Activated B cell treated with CpG ODN at 0.5 μM for 24 hours (primary cell): ENCODE measurements around the gene SPIRE1. TPM values are rescaled to one million over a fixed set of nuclear protein-coding genes. Genes with fewer than 3 reads are reported as not detected.

ENCODE experiments used
- ATAC-seq: fragments of 200-7000 bp; cut with Tn5 transposase; one replicate; pipeline ENCODE4 v1.10.0; 2021; ENCODE audit warnings: low read depth, mild to moderate bottlenecking, moderate library complexity
- CTCF ChIA-PET: fragments of 350-600 bp; sonication (Branson Sonifier 250); formaldehyde crosslinking; loops from one replicate; lab custom pipeline; 2021; ENCODE audit warnings: antibody characterized with exemption; lab: Charles Lee
- POLR2A ChIA-PET: fragments of 350-600 bp; sonication (Branson Sonifier 250); formaldehyde crosslinking; loops from one replicate; lab custom pipeline; 2021; ENCODE audit warnings: antibody characterized with exemption; lab: Charles Lee
- DNase-seq: peaks from one replicate; pipeline ENCODE4 v3.0.0; 2022
- H3K27ac Mint-ChIP-seq: one replicate; pipeline ENCODE4 v1.8.0; 2020; ENCODE audit warnings: mixed read lengths
- H3K27me3 Mint-ChIP-seq: one replicate; pipeline ENCODE4 v1.8.0; 2021; ENCODE audit warnings: mixed read lengths
- H3K36me3 Mint-ChIP-seq: one replicate; pipeline ENCODE4 v1.8.0; 2021; ENCODE audit warnings: low read depth, mixed read lengths
- H3K4me1 Mint-ChIP-seq: one replicate; pipeline ENCODE4 v1.8.0; 2021; ENCODE audit warnings: mixed read lengths
- H3K4me3 Mint-ChIP-seq: one replicate; pipeline ENCODE4 v1.8.0; 2020; ENCODE audit warnings: mild to moderate bottlenecking, mixed read lengths
- H3K9me3 Mint-ChIP-seq: one replicate; pipeline ENCODE4 v1.8.0; 2020; ENCODE audit warnings: mixed read lengths
- intact Hi-C: fragments of 100-400 bp; cut with micrococcal nuclease; formaldehyde crosslinking; loops from one replicate; pipeline ENCODE4 v1.15.1; 2024
- total RNA-seq: library from RNA; stranded (reverse); gene quantifications from 2 replicates; pipeline ENCODE4 v1.2.3, GENCODE V29; 2022
- TF ChIP-seq, protein P1 (sequence below): fragments of 200-600 bp; IDR thresholded peaks from one replicate; pipeline ENCODE4 v1.8.0; 2022; ENCODE audit warnings: antibody characterized with exemption, mild to moderate bottlenecking

The SPIRE1 gene
- total RNA-seq, 1 donor from 2014 or later = 2.5 TPM

- Mint-ChIP-seq H3K4me3 (no peak overlapping the region), H3K27me3 (no peaks in the 10 kb centered on the region), H3K36me3 (peaks cover 1% of the 10 kb centered on the region), H3K4me1 (peaks cover 18% of the 10 kb centered on the region), H3K9me3 (no peaks in the 10 kb centered on the region), H3K27ac (no peak overlapping the region)
- ChIA-PET CTCF (no interaction called here), POLR2A (no interaction called here)
- intact Hi-C loops = loop anchor here (2.0 to 5.0 kb wide), 3 partner anchors 293 to 559 kb away; partner anchors contain the start of genes CEP76, CHMP1B, IMPA2 and PSMG2
- TF ChIP-seq, protein P1, sequence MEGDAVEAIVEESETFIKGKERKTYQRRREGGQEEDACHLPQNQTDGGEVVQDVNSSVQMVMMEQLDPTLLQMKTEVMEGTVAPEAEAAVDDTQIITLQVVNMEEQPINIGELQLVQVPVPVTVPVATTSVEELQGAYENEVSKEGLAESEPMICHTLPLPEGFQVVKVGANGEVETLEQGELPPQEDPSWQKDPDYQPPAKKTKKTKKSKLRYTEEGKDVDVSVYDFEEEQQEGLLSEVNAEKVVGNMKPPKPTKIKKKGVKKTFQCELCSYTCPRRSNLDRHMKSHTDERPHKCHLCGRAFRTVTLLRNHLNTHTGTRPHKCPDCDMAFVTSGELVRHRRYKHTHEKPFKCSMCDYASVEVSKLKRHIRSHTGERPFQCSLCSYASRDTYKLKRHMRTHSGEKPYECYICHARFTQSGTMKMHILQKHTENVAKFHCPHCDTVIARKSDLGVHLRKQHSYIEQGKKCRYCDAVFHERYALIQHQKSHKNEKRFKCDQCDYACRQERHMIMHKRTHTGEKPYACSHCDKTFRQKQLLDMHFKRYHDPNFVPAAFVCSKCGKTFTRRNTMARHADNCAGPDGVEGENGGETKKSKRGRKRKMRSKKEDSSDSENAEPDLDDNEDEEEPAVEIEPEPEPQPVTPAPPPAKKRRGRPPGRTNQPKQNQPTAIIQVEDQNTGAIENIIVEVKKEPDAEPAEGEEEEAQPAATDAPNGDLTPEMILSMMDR = no peak
- ATAC-seq (no peak), DNase-seq (no peak)
Observed at GRCh38 chr18:12409469-12409868, 248.4 kb downstream of the SPIRE1 start.

GRCh38 chr18:12408247-12408869 is 249.5 kb downstream of the SPIRE1 start:
- peaks cover 7% of the 10 kb centered on the region for H3K27me3 Mint-ChIP-seq
- DNase-seq (no peak), ATAC-seq (peak; percentile 8)
- peak overlapping the region; percentile 76 for H3K4me3 Mint-ChIP-seq
- peak overlapping the region; percentile 68 for H3K27ac Mint-ChIP-seq
- peaks cover 18% of the 10 kb centered on the region for H3K4me1 Mint-ChIP-seq
- TF ChIP-seq, protein P1 = no peak
- H3K36me3 Mint-ChIP-seq = peaks cover 1% of the 10 kb centered on the region
- intact Hi-C loops = loop anchor here (1.0 to 5.0 kb wide), 4 partner anchors 12 to 558 kb away; partner anchors contain the start of genes CEP76, CHMP1B, IMPA2 and PSMG2
- H3K9me3 Mint-ChIP-seq = no peaks in the 10 kb centered on the region
- ChIA-PET CTCF (interaction anchor here (1.7 kb wide), 1 partner anchor 526 kb away, joined by 4 read pairs; no protein-coding TSS in a partner anchor), POLR2A (interaction anchor here (1.0 to 1.7 kb wide), 5 partner anchors 32 to 583 kb away, joined by 4 to 27 read pairs (median 5); partner anchors contain the start of genes AFG3L2, CEP192, CEP76 and IMPA2)

DNA sequence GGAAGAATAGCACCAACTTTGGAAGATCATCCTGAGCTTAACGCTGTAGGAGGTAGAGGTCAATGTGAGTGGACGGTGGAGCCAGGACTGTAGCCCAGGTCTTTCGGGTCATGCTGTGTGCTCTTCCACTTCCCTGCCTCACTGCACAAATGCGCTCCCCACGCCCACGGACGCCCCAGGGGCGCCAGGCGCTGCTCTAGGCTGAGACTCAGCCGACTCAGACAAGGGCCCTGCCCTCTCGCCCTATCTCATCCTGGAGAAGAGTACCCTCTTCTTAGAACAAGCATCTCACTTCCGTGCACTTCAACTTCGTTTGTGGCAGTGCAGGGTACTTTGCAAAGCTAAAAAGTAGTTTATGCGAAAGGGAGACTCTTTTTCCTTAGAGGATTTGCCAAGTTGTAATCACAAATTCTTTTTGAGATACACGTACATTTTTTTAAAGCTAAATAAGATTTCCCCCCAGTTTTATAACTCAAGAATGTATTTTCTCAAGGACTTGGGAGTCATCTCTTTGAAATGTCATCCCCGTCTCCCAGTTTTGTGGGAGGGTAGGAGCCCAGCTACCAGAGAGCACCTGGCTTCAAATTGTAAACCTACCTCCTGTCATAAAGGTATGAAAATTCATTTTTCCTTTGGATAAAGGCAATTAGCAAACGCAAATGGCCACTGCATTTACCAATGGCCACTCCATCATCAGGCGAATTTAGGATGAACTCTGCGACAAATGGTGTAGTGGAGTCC is 251.4 kb downstream of the SPIRE1 start:
- Mint-ChIP-seq H3K27ac (no peak overlapping the region), H3K9me3 (no peaks in the 10 kb centered on the region), H3K4me3 (peak overlapping the region; percentile 89), H3K36me3 (peaks cover 1% of the 10 kb centered on the region), H3K27me3 (peaks cover 20% of the 10 kb centered on the region), H3K4me1 (peaks cover 18% of the 10 kb centered on the region)
- TF ChIP-seq, protein P1 = no peak
- no peak for DNase-seq
- intact Hi-C loops = loop anchor here (1.0 to 5.0 kb wide), 5 partner anchors 29 to 541 kb away; partner anchors contain the start of genes AFG3L2, CEP76, IMPA2 and PSMG2
- ATAC-seq = no peak
- CTCF ChIA-PET = interaction anchor here (1.1 to 1.2 kb wide), 2 partner anchors 14 to 29 kb away, joined by 3 read pairs; no protein-coding TSS in a partner anchor
- POLR2A ChIA-PET = interaction anchor here (1.7 kb wide), 1 partner anchor 30 kb away, joined by 27 read pairs; the partner anchor contains the start of gene AFG3L2

DNA sequence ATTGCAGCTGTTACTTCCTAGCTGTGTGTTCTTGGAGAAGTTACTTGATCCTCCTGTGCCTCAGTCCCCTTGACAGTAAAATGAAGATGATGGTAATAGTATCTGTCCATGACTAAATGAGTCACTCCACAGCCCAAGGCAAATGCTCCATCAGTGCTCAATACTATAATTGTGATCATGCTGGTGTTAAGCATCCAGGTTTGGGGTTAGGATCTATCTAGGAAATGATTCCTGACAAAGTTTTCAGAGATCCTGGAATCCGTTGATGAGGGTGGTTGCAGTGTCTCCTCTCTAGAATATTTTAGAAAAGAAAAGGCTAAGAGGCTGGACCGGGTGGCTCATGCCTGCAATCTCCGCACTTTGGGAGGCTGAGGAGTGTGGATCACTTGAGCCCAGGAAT is 252.8 kb downstream of the SPIRE1 start:
- TF ChIP-seq, protein P1 = no peak
- CTCF ChIA-PET = no interaction called here
- ATAC-seq = no peak
- H3K36me3 Mint-ChIP-seq = peaks cover 1% of the 10 kb centered on the region
- POLR2A ChIA-PET = no interaction called here
- H3K9me3 Mint-ChIP-seq = no peaks in the 10 kb centered on the region
- H3K4me3 Mint-ChIP-seq = no peak overlapping the region
- no peak overlapping the region for H3K27ac Mint-ChIP-seq
- H3K27me3 Mint-ChIP-seq = peaks cover 25% of the 10 kb centered on the region
- no peak for DNase-seq
- peaks cover 18% of the 10 kb centered on the region for H3K4me1 Mint-ChIP-seq
- intact Hi-C loops = loop anchor here (5.0 kb wide), 2 partner anchors 297 to 423 kb away; partner anchors contain the start of genes CEP76, IMPA2 and PSMG2
